Mesothelial cell of epicardium (in vitro differentiated cells): Measurements from ENCODE around the gene TAF1D. TPM values are rescaled to one million over a fixed set of nuclear protein-coding genes. Genes with fewer than 3 reads are reported as not detected.

ENCODE experiments used
- DNase-seq, 2 experiments: peaks; one replicate each; pipeline ENCODE4 v3.0.0; 2021; ENCODE audit warnings: low spot score in 2 of 2; ENCODE audit not compliant: unreplicated experiment in 2 of 2
- H3K27ac Mint-ChIP-seq: 2 replicates; pipeline ENCODE4 v1.8.0; 2021; ENCODE audit warnings: mixed read lengths
- H3K27me3 Mint-ChIP-seq: 2 replicates; pipeline ENCODE4 v1.8.0; 2021; ENCODE audit warnings: low read depth, mixed read lengths
- H3K36me3 Mint-ChIP-seq: 2 replicates; pipeline ENCODE4 v1.8.0; 2021; ENCODE audit warnings: mixed read lengths
- H3K4me1 Mint-ChIP-seq: 2 replicates; pipeline ENCODE4 v1.8.0; 2021; ENCODE audit warnings: mixed read lengths
- H3K4me3 Mint-ChIP-seq: 2 replicates; pipeline ENCODE4 v1.8.0; 2021; ENCODE audit warnings: mild to moderate bottlenecking, moderate library complexity, mixed read lengths
- H3K9me3 Mint-ChIP-seq: 2 replicates; pipeline ENCODE4 v1.8.0; 2021; ENCODE audit warnings: mixed read lengths
- total RNA-seq: library from RNA; stranded (reverse); gene quantifications from 3 replicates; pipeline ENCODE4 v1.2.1, GENCODE V29; 2021
- TF ChIP-seq, protein P1 (sequence below): fragments of 200-600 bp; sonication (generic); IDR thresholded peaks from one replicate; pipeline ENCODE4 v1.5.0; 2021; ENCODE audit warnings: antibody characterized with exemption; ENCODE audit not compliant: unreplicated experiment

TAF1D gene
- total RNA-seq, 1 donor from 2014 or later, result 155 TPM

DNA sequence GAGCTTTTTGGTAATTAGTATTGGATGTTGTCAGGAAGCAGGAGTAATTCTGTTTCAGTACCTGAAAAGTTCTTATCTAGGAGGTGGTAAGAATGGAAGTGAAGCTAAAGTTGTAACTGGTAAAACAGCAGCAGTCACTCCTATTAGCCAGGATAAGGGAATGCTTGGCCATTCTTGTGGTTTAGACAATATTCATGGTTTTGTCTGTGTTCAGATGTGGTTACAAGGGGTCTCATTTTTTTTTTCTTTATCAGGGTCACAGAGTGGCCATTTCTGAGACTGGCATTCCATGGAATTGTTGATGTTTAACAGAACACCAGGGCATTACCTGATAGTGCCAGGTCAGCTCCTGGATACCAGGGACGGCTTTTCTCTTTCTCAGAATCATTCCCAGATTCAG, 23.8 kb downstream of the TAF1D start:
- Mint-ChIP-seq H3K4me3 (no peak overlapping the region), H3K36me3 (peaks cover 42% of the 10 kb centered on the region), H3K27ac (no peak overlapping the region), H3K4me1 (no peaks in the 10 kb centered on the region), H3K27me3 (no peaks in the 10 kb centered on the region), H3K9me3 (peaks cover 4% of the 10 kb centered on the region)
- no peak for DNase-seq
- TF ChIP-seq, protein P1, sequence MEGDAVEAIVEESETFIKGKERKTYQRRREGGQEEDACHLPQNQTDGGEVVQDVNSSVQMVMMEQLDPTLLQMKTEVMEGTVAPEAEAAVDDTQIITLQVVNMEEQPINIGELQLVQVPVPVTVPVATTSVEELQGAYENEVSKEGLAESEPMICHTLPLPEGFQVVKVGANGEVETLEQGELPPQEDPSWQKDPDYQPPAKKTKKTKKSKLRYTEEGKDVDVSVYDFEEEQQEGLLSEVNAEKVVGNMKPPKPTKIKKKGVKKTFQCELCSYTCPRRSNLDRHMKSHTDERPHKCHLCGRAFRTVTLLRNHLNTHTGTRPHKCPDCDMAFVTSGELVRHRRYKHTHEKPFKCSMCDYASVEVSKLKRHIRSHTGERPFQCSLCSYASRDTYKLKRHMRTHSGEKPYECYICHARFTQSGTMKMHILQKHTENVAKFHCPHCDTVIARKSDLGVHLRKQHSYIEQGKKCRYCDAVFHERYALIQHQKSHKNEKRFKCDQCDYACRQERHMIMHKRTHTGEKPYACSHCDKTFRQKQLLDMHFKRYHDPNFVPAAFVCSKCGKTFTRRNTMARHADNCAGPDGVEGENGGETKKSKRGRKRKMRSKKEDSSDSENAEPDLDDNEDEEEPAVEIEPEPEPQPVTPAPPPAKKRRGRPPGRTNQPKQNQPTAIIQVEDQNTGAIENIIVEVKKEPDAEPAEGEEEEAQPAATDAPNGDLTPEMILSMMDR, result no peak

DNA sequence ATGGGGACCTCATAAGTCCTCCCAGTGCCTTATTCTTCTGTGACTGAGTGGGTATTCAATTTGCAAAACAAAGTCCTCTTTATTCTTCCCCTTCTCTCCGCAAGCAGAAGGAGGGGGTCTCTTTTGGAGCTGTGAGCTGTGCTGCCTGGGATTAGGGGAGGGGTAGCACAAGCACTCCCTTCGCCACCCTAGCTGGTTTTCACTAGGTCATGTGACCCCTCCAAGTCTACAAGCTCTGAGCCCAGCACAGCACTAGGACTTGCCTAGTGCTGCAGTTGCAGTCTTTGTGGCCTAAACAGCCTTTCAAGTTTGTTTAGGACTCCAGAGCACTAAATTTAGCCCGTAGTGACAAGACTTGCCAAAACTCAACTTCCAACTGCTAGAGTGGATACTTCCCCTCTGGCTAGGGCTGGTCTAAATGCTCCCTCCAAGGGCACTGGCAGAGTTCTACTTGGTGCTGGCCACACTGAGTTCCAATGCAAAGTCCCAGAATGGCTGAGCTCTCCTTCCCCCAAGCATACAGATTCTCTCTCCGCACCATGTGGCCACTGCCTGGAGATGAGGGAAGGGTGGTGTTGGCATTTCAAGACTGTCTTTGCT, 25.4 kb downstream of the TAF1D start:
- H3K27ac Mint-ChIP-seq, result no peak overlapping the region
- H3K27me3 Mint-ChIP-seq, result no peaks in the 10 kb centered on the region
- peaks cover 10% of the 10 kb centered on the region for H3K9me3 Mint-ChIP-seq
- DNase-seq, result no peak
- TF ChIP-seq, protein P1, result no peak
- no peak overlapping the region for H3K4me3 Mint-ChIP-seq
- H3K4me1 Mint-ChIP-seq, result no peaks in the 10 kb centered on the region
- peaks cover 48% of the 10 kb centered on the region for H3K36me3 Mint-ChIP-seq

DNA sequence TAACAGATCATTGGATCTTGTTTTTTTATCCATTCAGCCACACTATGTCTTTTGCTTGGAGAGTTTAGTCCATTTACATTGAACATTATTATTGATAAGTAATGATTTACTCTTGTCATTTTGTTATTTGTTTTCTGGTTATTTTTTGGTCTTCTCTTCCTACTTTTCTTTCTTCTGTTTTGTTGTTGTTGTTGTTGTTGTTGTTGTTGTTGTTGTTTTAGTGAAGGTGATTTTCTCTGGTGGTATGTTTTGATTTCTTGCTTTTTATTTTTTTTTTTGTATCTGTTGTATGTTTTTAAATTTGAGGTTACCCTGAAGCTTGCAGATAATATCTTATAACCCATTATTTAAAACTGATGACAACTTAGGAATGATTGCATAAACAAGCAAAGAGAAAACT, 28.6 kb downstream of the TAF1D start:
- peaks cover 39% of the 10 kb centered on the region for H3K9me3 Mint-ChIP-seq
- no peaks in the 10 kb centered on the region for H3K27me3 Mint-ChIP-seq
- H3K4me3 Mint-ChIP-seq, result no peak overlapping the region
- H3K27ac Mint-ChIP-seq, result no peak overlapping the region
- TF ChIP-seq, protein P1, result no peak
- no peak for DNase-seq
- no peaks in the 10 kb centered on the region for H3K4me1 Mint-ChIP-seq
- H3K36me3 Mint-ChIP-seq, result peaks cover 72% of the 10 kb centered on the region

DNA sequence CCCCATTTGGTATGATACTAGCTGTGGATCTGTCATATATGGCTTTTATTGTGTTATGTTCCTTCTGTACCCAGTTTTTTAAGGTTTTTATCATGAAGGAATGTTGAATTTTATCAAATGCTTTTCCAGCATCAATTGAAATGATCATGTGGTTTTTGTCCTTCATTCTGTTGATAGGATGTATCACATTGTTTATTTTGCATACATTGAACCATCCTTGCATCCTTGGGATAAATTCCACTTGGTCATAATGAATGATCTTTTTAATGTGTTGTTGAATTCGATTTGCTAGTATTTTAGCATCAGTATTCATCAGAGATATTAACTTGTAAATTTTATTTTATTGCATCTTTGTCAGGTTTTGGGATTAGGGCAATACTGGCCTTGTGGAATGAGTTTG, 31.1 kb downstream of the TAF1D start:
- Mint-ChIP-seq H3K4me1 (no peaks in the 10 kb centered on the region), H3K9me3 (peaks cover 42% of the 10 kb centered on the region), H3K4me3 (no peak overlapping the region), H3K27ac (no peak overlapping the region), H3K27me3 (no peaks in the 10 kb centered on the region), H3K36me3 (peaks cover 76% of the 10 kb centered on the region)
- TF ChIP-seq, protein P1, result no peak
- no peak for DNase-seq

DNA sequence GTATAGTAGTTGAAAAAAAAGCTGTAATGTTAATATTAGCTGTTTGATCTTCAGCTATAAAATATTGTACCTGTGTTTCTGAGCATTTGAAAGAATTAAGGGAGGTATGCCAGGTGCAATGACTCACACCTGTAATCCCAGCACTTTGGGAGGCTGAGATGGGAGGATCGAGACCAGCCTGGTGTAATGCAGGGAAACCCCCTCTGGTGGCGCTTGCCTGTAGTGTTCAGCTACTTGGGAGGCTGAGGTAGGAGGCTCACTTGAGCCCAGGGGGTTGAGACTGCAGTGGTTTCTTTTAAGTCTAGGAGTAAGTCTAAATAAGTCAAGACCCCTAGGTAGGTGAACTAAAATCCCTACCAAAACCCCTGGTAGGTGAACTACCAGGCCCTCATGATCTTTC, 37.1 kb downstream of the TAF1D start:
- Mint-ChIP-seq H3K36me3 (peaks cover 57% of the 10 kb centered on the region), H3K4me3 (no peak overlapping the region), H3K27ac (no peak overlapping the region), H3K4me1 (no peaks in the 10 kb centered on the region), H3K27me3 (no peaks in the 10 kb centered on the region), H3K9me3 (peaks cover 16% of the 10 kb centered on the region)
- TF ChIP-seq, protein P1, result no peak
- DNase-seq, result no peak

DNA sequence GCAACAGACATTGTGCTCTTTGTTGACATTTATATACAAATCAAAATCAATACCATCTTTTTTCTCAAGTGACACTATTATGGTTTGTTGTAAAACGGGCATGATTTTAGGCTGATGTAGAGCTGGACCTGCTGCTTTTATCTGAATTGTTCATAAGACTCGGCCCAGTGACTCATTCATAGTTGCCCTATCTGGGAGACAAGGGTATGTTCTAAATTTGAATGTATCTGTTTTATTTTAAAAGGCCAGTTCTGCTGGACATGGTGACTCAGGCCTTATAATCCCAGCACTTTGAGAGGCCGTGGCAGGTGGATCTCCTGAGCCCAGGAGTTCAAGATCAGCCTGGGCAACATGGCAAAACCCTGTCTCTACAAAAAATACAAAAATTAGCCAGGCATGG, 40.5 kb downstream of the TAF1D start:
- DNase-seq, result no peak
- peaks cover 61% of the 10 kb centered on the region for H3K36me3 Mint-ChIP-seq
- H3K9me3 Mint-ChIP-seq, result no peaks in the 10 kb centered on the region
- no peak overlapping the region for H3K27ac Mint-ChIP-seq
- TF ChIP-seq, protein P1, result no peak
- no peaks in the 10 kb centered on the region for H3K27me3 Mint-ChIP-seq
- no peaks in the 10 kb centered on the region for H3K4me1 Mint-ChIP-seq
- no peak overlapping the region for H3K4me3 Mint-ChIP-seq
